K562 (cell line): ENCODE data around the gene OAT. TPM values are rescaled to one million over a fixed set of nuclear protein-coding genes. Genes with fewer than 3 reads are reported as not detected.

Experiments used
- ATAC-seq: fragments of 200-7000 bp; cut with Tn5 transposase; 3 replicates; pipeline ENCODE4 v1.9.1; 2020; ENCODE audit warnings: moderate library complexity
- BruUV-seq: library from RNA; stranded (reverse); fragments of 400-500 nt; replicated peaks from 2 replicates; lab custom pipeline; 2021; lab: Mats Ljungman, UMichigan
- CTCF ChIA-PET: fragments of 300-600 bp; formaldehyde crosslinking; extraction: SDS; loops from one replicate; lab custom pipeline; 2021; ENCODE audit warnings: low intra/inter-chr PET ratio; lab: Yijun Ruan, JAX
- POLR2A ChIA-PET: fragments of 300-600, 350-650 bp; sonication (Branson Sonifier 250); formaldehyde crosslinking; extraction: SDS; loops from one replicate; lab custom pipeline; 2021; ENCODE audit warnings: antibody characterized with exemption, inconsistent platforms; lab: Yijun Ruan, JAX
- DNase-seq, 4 experiments: peaks; one replicate each; pipeline versions ENCODE4 v3.0.0 to v3.0.0-alpha.2; 2011 to 2018; ENCODE audit warnings: low spot score in 3 of 4, mixed read lengths in 3 of 4; ENCODE audit errors: extremely low read depth in 1 of 4
- FAIRE-seq: peaks from 2 replicates; lab custom pipeline; 2011; peaks lifted over from hg19 to GRCh38; lab: Jason Lieb, UNC
- H2AFZ ChIP-seq: 2 replicates; pipeline ENCODE4 v1.6.0; 2011; ENCODE audit warnings: low read depth, low read length, control low read depth, inconsistent platforms
- H3K27ac ChIP-seq: fragments of 200-600 bp; 3 replicates; pipeline ENCODE4 v1.8.0; 2011; ENCODE audit warnings: low read depth, mild to moderate bottlenecking, control low read depth, inconsistent platforms, low read length, moderate library complexity, mixed read lengths; ENCODE audit errors: extremely low read depth
- H3K27me3 ChIP-seq, 2 experiments: fragments of 300-600 bp in 1 of 2; 2 replicates in 1 of 2; 3 replicates in 1 of 2; pipeline versions ENCODE4 v1.6.0 to v1.8.0; 2011; ENCODE audit warnings: inconsistent platforms in 2 of 2, low read length in 2 of 2, mild to moderate bottlenecking in 1 of 2, mixed read lengths in 1 of 2, moderate library complexity in 1 of 2; ENCODE audit not compliant: control insufficient read depth in 2 of 2, insufficient read depth in 2 of 2
- H3K36me3 ChIP-seq: fragments of 300-600 bp; 3 replicates; pipeline ENCODE4 v1.8.0; 2011; ENCODE audit warnings: mild to moderate bottlenecking, low read length, inconsistent platforms; ENCODE audit not compliant: control insufficient read depth, insufficient read depth
- H3K4me1 ChIP-seq, 2 experiments: fragments of 200-600 bp in 1 of 2; replicated peaks in 1 of 2; 2 replicates in 1 of 2; 3 replicates in 1 of 2; pipeline versions ENCODE4 v1.5.1 to v1.8.0; 2011; ENCODE audit warnings: inconsistent platforms in 2 of 2, low read length in 2 of 2, mild to moderate bottlenecking in 1 of 2, mixed read lengths in 1 of 2, moderate library complexity in 1 of 2; ENCODE audit not compliant: control insufficient read depth in 2 of 2, insufficient read depth in 2 of 2
- H3K4me2 ChIP-seq: 2 replicates; pipeline ENCODE4 v1.6.1; 2011; ENCODE audit warnings: low read length, control low read depth, inconsistent platforms, mixed read lengths; ENCODE audit not compliant: insufficient read depth
- H3K4me3 ChIP-seq: fragments of 200-600 bp; sonication (generic), shearing (Covaris generic); 2 replicates; pipeline ENCODE4 v1.5.1; 2016; ENCODE audit warnings: control low read depth, inconsistent platforms
- H3K79me2 ChIP-seq: fragments of 200-600 bp; 3 replicates; pipeline ENCODE4 v1.8.0; 2011; ENCODE audit warnings: low read length, inconsistent platforms; ENCODE audit not compliant: control insufficient read depth, insufficient read depth
- H3K9ac ChIP-seq, 2 experiments: 2 replicates each; pipeline versions ENCODE4 v1.6.0 to v1.6.1; 2011; ENCODE audit warnings: low read depth in 2 of 2, low read length in 2 of 2, control low read depth in 1 of 2, inconsistent platforms in 1 of 2, mild to moderate bottlenecking in 1 of 2, mixed read lengths in 1 of 2; ENCODE audit not compliant: insufficient read depth in 1 of 2
- H3K9me1 ChIP-seq: one replicate; pipeline ENCODE4 v1.6.0; 2011; ENCODE audit warnings: inconsistent platforms, mild to moderate bottlenecking, low read length, moderate library complexity; ENCODE audit not compliant: control insufficient read depth, insufficient read depth
- H3K9me3 ChIP-seq: replicated peaks from 2 replicates; pipeline ENCODE4 v1.5.1; 2011; ENCODE audit warnings: low read depth, low read length, inconsistent platforms; ENCODE audit not compliant: control insufficient read depth, insufficient read depth
- H4K20me1 ChIP-seq: replicated peaks from 2 replicates; pipeline ENCODE4 v1.6.1; 2011; ENCODE audit warnings: low read length, inconsistent platforms, mixed read lengths; ENCODE audit not compliant: control insufficient read depth, insufficient read depth
- GABPB2 ChIP-seq: fragments of 250-450 bp; sonication (Bioruptor Pico); conservative IDR thresholded peaks from 2 replicates; pipeline ENCODE4 v1.5.1; 2021; ENCODE audit warnings: mild to moderate bottlenecking
- MTA2 ChIP-seq: fragments of 450-650 bp; IDR thresholded peaks from 2 replicates; pipeline ENCODE4 v1.6.1; 2016; ENCODE audit warnings: low read depth
- NFE2 ChIP-seq: IDR thresholded peaks from 2 replicates; pipeline ENCODE4 v1.6.1; 2014; ENCODE audit warnings: antibody characterized with exemption, low read depth
- RB1 ChIP-seq: fragments of 450-650 bp; IDR thresholded peaks from 2 replicates; pipeline ENCODE4 v1.6.1; 2017; ENCODE audit warnings: low read depth, mild to moderate bottlenecking
- TOE1 ChIP-seq, 2 experiments: fragments of 450-650 bp in 1 of 2; sonication (generic) in 1 of 2; formaldehyde crosslinking in 1 of 2; IDR thresholded peaks; 2 replicates each; pipeline versions ENCODE4 v1.7.1 to v1.8.0; 2016 to 2022; ENCODE audit warnings: borderline replicate concordance in 2 of 2, mild to moderate bottlenecking in 2 of 2, antibody characterized with exemption in 1 of 2, inconsistent platforms in 1 of 2, low read depth in 1 of 2, missing genetic modification reagents in 1 of 2, moderate library complexity in 1 of 2
- ZNF707 ChIP-seq: fragments of 250-450 bp; sonication (Bioruptor Pico); conservative IDR thresholded peaks from 2 replicates; pipeline ENCODE4 v1.8.0; 2022; ENCODE audit warnings: inconsistent platforms, mild to moderate bottlenecking, moderate library complexity
- WGBS: fragments of 100-300 bp; shearing (Covaris generic); methylation state at CpG from one replicate; pipeline ENCODE4 v1.1.6; 2016; ENCODE audit warnings: low coverage, mixed read lengths; ENCODE audit not compliant: insufficient coverage; ENCODE audit errors: missing lambda C conversion rate; 5-methylcytosine and 5-hydroxymethylcytosine counted together
- in situ Hi-C: fragments of 300-500 bp; cut with MboI; formaldehyde crosslinking; loops from 4 replicates; pipeline ENCODE4 v1.15.0; 2018; ENCODE audit warnings: inconsistent platforms, mixed read lengths
- intact Hi-C: fragments of 100-400 bp; cut with micrococcal nuclease; formaldehyde crosslinking; loops from 2 replicates; pipeline ENCODE4 v1.14.2; 2022
- polyA plus RNA-seq, 8 experiments: library from polyadenylated mRNA; depleted of rRNA in 4 of 8; stranded (reverse) in 5 of 8; unstranded in 3 of 8; fragments of >200 nt; fragmentation: Nextera tagmentation in 2 of 8; fragmentation: Illumina TruSeq in 1 of 8; extraction: Ambion mirVana in 2 of 8; extraction: Trizol in 1 of 8; gene quantifications; 2 replicates each; pipeline versions ENCODE4 v1.2.1 to v1.2.3, GENCODE V29; 2011 to 2014; ENCODE audit warnings: inconsistent platforms in 1 of 8, missing spikeins in 1 of 8
- total RNA-seq, 7 experiments: library from RNA; depleted of rRNA in 6 of 7; stranded (reverse); fragments of >200 nt in 6 of 7; fragmentation: Illumina TruSeq in 2 of 7; extraction: Trizol in 2 of 7; gene quantifications; 2 replicates each; pipeline versions ENCODE4 v1.2.1 to v1.2.3, GENCODE V29; 2011 to 2021; ENCODE audit warnings: low replicate concordance in 1 of 7
- TF ChIP-seq, protein P1 (sequence below): fragments of 250-450 bp; sonication (Bioruptor Pico); IDR thresholded peaks from 2 replicates; pipeline ENCODE4 v1.8.0; 2021; ENCODE audit warnings: moderate library complexity, mild to moderate bottlenecking, inconsistent platforms
- TF ChIP-seq, protein P2 (sequence below): sonication (generic); IDR thresholded peaks from 2 replicates; pipeline ENCODE4 v1.6.1; 2016

OAT gene
- total and polyA plus RNA-seq, 9 of the 15 experiments (the other 6 are each of a cell fraction or from before 2014, with no cell fraction given) = 100 to 312 (median 163) TPM

GRCh38 chr10:124366343-124366742, 52.4 kb downstream of the OAT start:
- Histone ChIP-seq H3K79me2 (no peaks in the 10 kb centered on the region), H3K4me2 (no peak overlapping the region), H3K27me3 (peaks cover 6 to 62% of the 10 kb centered on the region in 2 experiments; a peak in 3 of 5 replicates), H3K36me3 (no peaks in the 10 kb centered on the region), H3K27ac (no peak overlapping the region), H3K9me1 (no peaks in the 10 kb centered on the region), H3K4me3 (no peak overlapping the region), H3K4me1 (no peaks in the 10 kb centered on the region), H3K9ac (no peak overlapping the region), H4K20me1 (no peaks in the 10 kb centered on the region; the same call in 1 of the 2 replicates), H3K9me3 (no peaks in the 10 kb centered on the region), H2AFZ (no peak overlapping the region)
- ChIA-PET POLR2A (interaction anchor here (0.7 kb wide), 1 partner anchor 11 kb away, joined by 3 read pairs; no protein-coding TSS in a partner anchor), CTCF (no interaction called here)
- no TSS peak for BruUV-seq
- no peak for TF ChIP-seq MTA2
- TF ChIP-seq GABPB2 (CRISPR knock-in tag) = no peak
- TF ChIP-seq ZNF707 = no peak
- TF ChIP-seq NFE2 = no peak
- FAIRE-seq (no peak), ATAC-seq (no peak), DNase-seq (no peak)
- in situ Hi-C loops (no loop called here), intact Hi-C loops (no loop called here)
- WGBS = 0% methylated on average over 5 of the region's 5 CpGs

DNA sequence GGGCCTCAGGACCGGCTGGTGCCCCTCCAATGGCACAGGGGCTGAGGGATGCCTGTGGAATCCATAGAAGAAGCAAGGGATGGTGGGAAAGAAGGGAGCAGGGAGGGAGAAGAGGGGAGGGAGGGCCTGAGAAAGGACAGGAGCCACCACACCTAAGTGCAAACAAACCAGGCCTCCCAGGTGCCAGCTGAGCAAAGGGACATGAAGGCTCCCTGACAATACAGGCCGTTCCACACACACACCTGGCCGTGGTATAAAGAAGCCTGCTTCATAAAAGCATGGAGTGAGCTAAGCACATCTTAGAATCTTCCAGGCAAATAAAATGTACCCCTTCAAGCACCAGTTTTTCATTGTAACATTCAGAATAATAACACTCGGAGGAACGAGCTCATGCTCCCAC, 54.0 kb downstream of the OAT start:
- WGBS = 0% methylated on average over 5 of the region's 5 CpGs
- ChIA-PET CTCF (no interaction called here), POLR2A (interaction anchor here (0.7 to 1.4 kb wide), 2 partner anchors 9 to 112 kb away, joined by 3 read pairs; no protein-coding TSS in a partner anchor)

More for the DNA sequence above, 54.0 kb downstream of the OAT start:
- FAIRE-seq (no peak), ATAC-seq (no peak), DNase-seq (no peak)
- no peaks in the 10 kb centered on the region for H3K36me3 ChIP-seq
- H3K4me2 ChIP-seq = no peak overlapping the region
- H3K9ac ChIP-seq = no peak overlapping the region
- no peaks in the 10 kb centered on the region for H3K79me2 ChIP-seq
- no peaks in the 10 kb centered on the region for H3K4me1 ChIP-seq
- no peak overlapping the region for H2AFZ ChIP-seq
- intact Hi-C loops = no loop called here
- no peaks in the 10 kb centered on the region for H3K9me1 ChIP-seq
- H3K27ac ChIP-seq = no peak overlapping the region
- TF ChIP-seq, protein P1, sequence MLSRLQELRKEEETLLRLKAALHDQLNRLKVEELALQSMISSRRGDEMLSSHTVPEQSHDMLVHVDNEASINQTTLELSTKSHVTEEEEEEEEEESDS (CRISPR knock-in tag) = no peak
- TF ChIP-seq RB1 (no peak), TOE1 (IDR thresholded peaks at IDR 0.05; ENCODE audit: borderline replicate concordance) (no peak), TOE1 (CRISPR knock-in tag; IDR thresholded peaks at IDR 0.05; ENCODE audit: borderline replicate concordance, low read depth) (no peak)
- TF ChIP-seq, protein P2, sequence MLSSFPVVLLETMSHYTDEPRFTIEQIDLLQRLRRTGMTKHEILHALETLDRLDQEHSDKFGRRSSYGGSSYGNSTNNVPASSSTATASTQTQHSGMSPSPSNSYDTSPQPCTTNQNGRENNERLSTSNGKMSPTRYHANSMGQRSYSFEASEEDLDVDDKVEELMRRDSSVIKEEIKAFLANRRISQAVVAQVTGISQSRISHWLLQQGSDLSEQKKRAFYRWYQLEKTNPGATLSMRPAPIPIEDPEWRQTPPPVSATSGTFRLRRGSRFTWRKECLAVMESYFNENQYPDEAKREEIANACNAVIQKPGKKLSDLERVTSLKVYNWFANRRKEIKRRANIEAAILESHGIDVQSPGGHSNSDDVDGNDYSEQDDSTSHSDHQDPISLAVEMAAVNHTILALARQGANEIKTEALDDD = no peak
- H3K4me3 ChIP-seq = no peak overlapping the region
- no TSS peak for BruUV-seq
- H3K9me3 ChIP-seq = no peaks in the 10 kb centered on the region
- in situ Hi-C loops = no loop called here
- H3K27me3 ChIP-seq = peaks cover 3 to 51% of the 10 kb centered on the region in 2 experiments; a peak in 2 of 5 replicates
- no peaks in the 10 kb centered on the region; the same call in 1 of the 2 replicates for H4K20me1 ChIP-seq
